ENCODE data around the gene EIF3M.

- TF ChIP-seq EZH2 (IDR thresholded peaks at IDR 0.05; ENCODE audit: low read depth, unreplicated experiment) (no peak), CTCF (conservative IDR thresholded peaks at IDR 0.05; ENCODE audit: low read depth in 2 of 2) (peak; percentile 8 to 40; a peak in 1 of 4 replicates), POLR2AphosphoS5 (IDR thresholded peaks at IDR 0.05; ENCODE audit: low read depth) (no peak), REST (IDR thresholded peaks at IDR 0.05; ENCODE audit: unreplicated experiment) (no peak), EZH2phosphoT487 (IDR thresholded peaks at IDR 0.05; ENCODE audit: unreplicated experiment) (no peak), ZNF331 (CRISPR knock-in tag; IDR thresholded peaks at IDR 0.05; ENCODE audit: low read depth) (no peak)
Observed at GRCh38 chr11:32571039-32571438, 12.6 kb upstream of the EIF3M start.
